ENCODE data around the gene WAPL.

Gene WAPL

DNA sequence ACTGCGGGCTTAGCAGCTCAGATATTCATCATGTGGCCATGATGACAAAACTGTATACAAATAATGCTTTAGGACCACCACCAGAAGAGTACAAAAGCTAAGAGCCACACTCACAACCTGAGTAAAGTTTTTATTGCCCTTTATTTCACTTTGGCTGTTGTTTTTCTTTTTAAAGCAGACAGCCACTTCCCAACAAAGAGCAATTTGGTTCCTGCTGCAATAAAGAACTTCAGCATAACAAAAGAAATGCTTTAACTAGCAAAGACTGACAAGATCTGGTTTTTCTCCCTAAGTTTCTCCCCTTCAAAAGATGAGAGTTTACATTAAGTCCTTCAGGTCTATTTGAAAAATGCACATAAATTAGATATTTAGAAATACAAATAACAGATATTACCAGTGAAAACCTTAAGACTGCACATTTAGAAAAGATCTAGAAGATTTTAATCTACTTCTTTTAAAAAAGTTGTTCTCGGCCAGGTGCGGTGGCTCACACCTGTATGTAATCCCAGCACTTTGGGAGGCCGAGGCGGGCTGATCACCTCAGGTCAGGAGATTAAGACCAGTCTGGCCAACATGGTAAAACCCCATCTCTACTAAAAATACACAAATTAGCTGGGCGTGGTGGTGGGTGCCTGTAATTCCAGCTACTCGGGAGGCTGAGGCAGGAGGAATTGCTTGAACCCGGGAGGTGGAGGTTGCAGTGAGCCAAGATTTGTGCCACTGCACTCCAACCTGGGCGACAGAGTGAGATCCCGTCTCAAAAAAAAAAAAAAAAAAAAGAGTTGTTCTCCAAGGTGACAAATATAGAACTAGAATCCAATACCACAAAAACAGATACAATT is 59.4 kb downstream of the WAPL start:
- no peak for DNase-seq (ENCODE audit: low spot score)

DNA sequence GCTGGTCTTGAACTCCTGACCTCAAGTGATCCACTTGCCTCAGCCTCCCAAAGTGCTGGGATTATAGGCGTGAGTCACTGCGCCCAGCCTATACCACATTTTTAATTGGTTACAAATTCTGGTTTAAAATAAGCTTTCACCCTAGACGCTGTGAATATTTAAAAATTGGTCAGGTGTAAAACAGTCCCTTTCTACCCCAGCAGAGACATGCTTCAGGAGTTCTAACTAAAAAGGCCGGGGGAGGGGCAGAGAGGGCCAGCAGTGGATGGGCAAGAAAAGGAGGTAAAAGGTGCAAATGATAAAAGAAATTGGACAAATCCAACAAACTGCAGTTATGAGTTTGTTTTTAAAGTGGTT is 70.0 kb downstream of the WAPL start:
- no peak for DNase-seq (ENCODE audit: low spot score)

DNA sequence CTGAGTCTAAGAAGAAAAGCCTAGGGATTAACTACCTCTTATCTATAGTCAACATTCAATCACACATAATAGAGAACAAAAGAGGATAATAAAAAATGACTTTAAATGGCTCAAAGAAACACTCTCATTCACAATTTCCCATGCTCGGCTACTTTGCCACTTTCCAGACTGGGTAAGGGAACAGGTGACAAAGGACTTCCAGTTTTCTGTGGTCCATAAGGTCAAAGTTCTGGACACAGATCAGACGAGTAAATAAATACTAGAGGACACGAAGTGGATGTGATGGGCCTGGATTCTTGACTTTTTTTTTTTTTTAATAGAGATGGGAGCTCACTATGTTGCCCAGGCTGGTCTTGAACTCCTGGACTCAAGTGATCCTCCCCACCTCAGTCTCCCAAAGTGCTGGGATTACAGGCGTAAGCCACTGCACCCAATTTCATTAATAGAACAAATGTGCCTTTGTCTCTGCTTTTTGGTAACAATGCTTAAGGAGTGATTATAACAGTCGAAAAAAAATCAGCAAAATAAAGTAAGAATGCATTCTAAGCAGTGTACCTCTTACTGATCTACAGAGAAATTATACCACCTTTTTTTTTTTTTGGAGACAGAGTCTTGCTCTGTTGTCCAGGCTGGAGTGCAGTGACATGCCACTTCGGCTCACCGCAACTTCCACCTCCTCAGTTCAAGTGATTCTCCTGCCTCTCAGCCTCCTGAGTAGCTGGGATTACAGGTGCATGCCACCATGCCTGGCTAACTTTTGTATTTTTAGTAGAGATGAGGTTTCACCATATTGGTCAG is 70.6 kb downstream of the WAPL start:
- DNase-seq (ENCODE audit: low spot score), result no peak

DNA sequence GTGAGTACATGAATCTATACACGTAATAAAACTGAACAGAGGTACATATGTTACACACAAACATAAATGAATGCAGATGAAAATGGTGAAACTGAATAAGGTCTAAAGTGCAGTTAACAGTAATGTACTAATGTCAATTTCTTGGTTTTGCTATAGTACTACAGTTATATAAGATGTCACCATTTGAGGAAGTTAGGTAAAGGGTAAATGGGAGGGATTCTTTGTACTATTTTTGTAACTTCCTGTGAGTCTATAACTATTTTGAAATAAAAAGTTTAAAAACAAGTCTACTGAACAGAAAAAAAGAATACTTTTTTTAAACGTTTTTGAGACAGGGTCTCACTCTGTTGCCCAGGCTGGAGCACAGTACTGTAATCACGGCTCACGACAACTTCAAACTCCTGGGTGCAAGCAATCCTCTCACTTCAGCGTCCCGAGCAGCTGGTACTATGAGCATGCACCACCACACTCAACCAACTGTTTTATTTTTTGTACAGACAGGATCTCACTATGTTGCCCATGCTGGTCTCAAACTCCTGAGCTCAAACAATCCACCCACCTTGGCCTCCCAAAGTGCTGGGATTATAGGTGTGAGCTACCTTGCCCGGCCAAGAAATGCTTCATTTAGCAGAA is 71.5 kb downstream of the WAPL start:
- peak; percentile 33 for DNase-seq (ENCODE audit: low spot score)

DNA sequence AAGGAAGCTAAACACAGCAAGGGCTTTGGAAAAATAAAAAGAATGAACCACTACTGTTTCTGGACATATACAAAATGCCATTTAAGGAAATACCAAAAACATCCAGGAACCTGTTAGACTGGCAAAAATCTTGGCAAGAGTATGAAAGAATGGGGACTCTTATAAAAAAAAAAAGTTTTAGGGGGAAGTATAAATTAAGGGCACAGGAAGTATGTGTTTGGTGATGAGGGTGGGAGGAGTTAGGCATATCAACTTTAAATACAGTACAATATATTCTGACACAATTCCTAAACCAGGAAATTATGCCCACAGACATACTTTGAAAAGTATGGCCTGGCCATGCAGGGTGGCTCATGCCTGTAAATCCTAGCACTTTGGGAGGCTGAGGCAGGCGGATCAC is 74.2 kb downstream of the WAPL start:
- DNase-seq (ENCODE audit: low spot score), result no peak

DNA sequence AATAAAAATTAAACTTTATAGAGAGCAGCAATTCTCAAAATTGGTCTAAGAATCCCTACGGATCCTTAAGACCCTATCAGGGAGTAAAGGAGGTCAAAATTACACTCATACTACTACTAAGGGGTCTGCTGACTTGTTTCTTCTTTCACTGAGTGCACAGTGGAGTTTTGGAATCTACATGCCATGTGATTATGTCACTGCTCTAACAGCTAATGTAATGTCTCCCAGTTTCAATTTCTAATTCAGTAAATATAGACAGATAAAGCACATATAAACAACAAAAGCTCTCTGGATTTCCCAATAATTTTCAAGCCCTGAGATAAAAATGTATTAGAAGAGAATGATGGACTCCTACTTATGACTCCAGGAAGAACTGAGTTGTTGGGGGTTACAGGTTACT is 74.6 kb downstream of the WAPL start:
- no peak for DNase-seq (ENCODE audit: low spot score)

DNA sequence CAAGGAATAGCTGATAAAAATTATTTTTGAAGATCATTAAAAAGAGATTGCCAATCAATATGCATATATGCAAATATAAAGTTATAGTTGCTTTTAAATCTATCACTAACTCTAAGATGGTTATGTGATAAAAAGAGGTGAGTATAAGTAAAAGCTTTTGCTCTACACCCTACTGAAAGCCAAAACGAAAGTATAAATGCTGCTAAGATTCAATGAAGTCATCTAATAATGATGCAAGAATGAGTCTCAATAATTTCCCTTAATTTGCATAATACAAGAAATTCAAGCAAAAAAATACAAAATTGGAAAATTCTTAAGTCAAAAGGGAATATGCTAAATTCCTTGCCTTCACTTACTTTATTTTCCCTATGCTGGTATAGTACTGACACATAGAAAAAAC is 75.2 kb downstream of the WAPL start:
- no peak for DNase-seq (ENCODE audit: low spot score)

DNA sequence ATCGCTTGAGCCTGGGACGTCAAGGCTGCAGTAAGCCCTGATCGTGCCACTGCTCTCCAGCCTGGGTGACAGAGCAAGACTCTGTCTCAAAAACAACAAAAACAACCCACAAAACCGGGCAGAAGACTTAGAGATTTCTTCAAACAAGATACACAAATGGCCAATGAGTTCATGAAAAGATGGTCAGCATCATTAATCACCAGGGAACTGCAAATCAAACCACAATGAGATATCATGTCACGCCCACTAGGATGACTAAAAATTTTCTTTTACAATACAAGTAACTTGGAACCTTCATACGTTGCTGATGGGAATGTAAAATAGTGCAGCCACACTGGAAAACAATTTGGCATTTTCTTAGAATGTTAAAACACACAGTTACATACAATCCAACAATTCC is 77.7 kb downstream of the WAPL start:
- DNase-seq (ENCODE audit: low spot score), result no peak

DNA sequence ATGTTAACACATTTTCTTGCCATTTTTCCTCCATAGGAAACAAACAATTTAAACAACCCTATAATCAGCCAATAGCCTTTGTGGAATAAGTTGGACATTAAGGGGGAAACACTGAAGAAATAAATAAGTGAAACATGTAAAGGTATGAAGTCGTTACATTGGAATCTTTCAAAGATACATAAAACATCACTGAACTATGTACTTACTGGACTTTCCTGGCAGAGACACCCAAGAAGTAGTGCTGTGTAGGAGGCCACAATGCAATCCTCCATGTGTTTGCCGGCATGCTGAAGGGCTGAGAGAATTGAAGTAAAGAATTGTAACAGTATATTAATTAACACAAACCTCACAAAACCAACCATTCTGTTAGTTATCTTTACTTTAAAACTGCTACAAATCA is 78.5 kb downstream of the WAPL start:
- DNase-seq (ENCODE audit: low spot score), result no peak

DNA sequence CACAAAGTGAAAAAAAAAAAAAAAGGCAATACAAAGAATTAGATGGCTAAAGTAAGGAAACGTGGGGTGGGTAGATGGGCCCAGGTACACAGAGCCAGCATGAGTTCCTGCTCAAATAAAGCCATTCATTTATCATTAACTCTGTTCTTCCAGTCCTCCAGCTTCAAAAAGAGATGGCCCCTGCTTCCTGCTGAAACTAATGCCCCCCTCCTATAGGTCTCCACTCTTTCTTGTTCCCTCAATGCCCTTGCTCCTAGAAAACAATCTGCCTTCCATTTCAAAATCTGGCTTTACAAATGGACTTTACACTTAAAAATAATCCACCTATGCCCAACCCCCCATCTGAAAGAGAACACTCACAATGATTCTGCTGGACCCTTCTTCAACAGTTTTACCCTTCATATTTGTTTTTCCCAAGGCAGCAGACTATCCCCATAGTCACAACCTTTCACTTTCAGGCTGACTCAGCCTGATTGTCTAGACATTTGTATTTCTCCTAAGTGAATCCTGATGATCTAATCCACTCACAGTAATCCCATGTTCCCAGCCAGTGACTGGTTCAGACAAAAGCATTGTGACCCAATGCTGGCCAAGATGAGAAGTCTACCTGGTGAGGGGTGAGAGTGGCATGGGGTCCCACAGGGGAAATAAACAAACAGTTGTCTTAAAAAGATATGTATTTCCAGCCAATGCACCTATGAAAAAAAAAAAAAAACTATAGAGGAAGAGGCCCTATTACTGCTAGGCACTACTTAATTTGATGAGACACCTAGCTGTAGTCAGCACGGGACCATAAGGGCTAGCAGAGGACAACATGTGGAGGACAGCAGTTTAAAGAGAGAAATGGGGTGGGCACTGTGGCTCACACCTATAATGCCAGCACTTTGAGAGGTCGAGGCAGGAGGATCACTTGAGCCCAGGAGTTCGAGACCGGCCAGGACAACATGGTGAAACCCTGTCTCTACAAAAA is 80.4 kb downstream of the WAPL start:
- DNase-seq (ENCODE audit: low spot score), result no peak

DNA sequence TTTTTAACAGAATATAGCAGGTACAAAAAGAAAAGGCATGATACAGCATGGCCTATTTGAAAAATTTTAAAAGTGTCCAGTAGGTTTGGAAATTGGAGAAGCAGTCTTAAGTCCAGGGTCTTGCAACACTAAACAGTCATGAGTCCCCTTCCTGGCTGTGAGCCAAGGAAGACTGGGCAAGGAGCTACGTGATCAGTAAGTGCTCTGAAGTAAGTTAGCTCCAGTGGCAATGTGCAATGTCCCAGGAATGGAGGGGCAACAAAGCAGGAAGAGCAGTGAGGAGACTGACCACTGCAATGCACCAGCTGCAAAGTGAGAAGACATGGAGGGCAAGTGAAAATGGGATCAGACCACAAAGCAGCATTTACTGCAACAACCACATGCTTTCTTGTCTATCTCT is 82.0 kb downstream of the WAPL start:
- DNase-seq (ENCODE audit: low spot score), result no peak

DNA sequence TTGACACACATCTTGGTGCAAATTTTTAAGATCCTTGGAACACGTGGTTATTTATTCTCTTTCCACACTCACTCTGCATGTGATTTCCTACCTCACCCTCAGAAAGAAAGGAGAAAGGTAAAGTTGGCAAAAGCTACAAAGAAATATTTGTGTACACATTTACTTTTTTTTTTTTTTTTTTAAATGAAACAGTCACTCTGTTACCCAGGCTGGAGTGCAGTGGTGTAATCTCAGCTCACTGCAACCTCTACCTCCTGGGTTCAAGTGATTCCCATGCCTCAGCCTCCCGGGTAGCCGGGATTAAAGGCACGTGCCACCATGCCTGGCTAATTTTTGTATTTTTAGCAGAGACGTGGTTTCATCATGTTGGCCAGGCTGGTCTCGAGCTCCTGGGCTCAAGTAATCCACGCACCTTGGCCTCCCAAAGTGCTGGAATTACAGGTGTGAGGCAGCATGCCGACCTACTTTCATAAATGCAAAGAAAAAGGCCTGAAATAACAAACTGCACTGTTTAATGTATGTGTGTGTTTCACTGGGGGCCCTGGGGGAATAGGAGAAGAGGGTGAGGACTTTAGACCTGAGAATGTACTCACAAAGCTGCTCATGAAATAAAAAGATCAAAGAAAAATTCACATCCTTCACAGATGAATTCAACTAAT is 83.4 kb downstream of the WAPL start:
- DNase-seq (ENCODE audit: low spot score), result no peak

DNA sequence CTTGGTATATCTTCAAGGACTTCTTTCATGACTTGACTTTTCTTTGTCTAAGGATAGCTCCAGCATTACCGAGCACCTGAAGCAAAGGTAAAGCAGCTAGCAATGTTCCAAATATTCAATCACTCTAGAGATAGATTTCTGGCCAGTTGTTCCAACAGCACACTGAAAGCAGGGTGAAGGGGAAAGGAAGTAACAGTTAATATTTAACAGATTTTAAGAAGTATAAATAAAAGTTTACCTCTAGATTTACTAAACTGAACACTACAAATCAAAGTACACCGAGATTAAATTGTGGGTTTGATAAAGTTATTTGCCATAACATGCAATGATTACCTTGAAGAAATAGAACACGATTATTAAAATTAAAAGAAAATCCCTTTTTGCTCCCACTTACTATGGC is 84.1 kb downstream of the WAPL start:
- no peak for DNase-seq (ENCODE audit: low spot score)

DNA sequence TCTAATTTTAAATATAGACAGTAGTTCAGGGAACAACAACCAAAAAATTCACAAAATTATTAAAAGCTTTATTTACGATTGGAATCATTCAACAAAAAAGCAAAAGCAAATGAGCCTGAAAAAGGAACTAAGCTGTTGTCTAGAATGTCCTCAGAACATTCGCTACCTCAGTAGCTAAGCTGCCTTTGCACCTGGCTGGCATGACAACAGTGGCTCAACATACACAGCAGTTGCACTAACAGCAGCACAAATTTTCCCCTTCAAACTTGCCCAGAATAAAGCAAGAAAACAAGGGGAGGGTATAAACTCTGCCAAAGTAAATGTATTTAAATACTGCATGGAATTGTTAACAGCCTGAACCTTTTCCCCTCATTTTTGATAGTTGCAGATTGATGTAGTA is 84.6 kb downstream of the WAPL start:
- DNase-seq (ENCODE audit: low spot score), result no peak

DNA sequence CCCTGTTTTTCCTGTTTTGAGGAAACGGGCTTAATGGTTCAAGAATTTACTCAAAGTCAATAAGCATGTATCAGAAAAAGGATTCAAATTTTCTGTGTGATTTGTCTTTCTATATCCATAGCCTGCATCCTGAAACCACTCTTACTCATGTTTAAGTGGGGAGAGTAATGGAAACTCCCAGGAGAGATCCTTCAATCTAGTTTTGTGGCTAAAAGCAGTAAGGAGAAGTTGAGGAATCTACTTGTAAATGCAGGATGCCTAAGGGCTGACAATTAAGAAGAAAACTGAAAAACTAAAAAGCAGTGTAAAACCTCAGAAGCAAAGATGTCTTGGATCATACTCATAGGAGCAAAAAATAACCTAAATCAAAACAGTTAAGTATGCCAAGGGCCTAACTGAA is 86.9 kb downstream of the WAPL start:
- no peak for DNase-seq (ENCODE audit: low spot score)

DNA sequence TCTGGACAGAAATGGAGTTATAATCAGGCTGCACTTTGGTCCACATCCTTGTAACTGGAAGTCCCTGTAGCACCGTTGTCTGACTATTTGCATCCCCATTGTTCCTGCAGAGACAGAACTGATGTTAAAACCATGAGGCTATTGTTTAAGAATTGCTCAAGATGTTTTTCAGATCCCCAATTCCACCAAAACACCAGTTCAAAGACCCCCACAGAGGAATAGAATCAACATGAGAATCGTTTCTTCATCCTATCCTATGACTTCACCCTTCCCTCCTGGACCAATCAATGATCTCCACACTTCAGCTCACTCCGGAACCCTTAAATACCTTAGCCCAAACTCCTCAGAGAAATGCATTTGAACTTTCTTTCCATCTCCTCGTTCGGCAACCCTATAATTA is 97.9 kb downstream of the WAPL start:
- no peak for DNase-seq (ENCODE audit: low spot score)

DNA sequence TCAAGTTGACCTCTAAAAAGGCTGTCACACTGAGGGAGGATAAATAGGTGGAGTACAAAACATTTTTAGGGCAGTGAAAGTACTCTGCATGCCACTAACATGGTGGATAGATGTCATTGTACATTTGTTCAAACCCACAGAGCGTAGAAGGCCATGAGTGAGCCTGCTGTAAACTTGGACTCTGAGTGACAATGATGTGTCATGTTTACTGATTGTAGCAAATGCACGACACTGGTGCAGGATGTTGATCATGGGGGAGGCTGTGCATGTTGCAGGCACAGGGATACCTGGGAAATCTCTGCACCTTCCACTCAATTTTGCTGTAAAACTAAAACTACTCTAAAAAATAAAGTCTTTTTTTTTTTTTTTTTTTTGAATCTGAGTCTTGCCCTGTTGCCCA is 102.5 kb downstream of the WAPL start:
- no peak for DNase-seq (ENCODE audit: low spot score)

DNA sequence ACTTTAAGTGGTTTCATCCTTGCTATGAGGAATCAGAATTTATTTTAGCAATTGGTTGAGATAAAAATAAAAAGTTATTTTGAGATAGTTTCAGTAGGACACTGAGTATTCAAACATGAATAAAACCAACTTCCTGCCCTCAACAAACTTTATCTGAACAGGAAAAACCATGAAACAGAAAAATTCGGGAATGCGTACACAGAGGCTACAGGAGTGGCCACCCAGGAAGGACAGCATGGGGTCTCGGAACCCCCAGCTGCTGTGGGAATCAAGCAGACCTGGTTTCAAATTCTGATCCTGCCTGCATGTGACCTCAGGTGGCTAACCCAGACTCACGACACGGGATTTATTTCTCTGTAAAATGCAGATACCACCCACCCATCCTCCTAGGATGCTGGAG is 106.0 kb downstream of the WAPL start:
- DNase-seq (ENCODE audit: low spot score), result no peak

DNA sequence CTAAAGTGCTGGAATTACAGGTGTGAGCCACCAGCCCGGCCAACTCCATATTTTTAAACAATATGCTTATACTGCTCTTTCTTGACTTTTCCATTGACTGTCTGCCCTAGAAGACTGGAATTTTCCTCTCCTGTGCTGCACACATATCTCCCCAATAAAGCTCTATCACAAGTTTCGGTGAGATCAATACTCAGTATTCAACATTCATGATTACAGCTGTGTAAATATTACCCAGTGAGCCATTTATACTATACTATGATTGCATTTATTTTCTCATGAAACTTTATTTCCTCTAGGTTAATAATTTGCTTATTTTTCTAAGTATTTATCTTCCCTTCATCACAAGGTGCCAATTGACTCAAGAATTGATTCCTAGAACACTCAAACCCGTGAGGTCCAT is 106.5 kb downstream of the WAPL start:
- DNase-seq (ENCODE audit: low spot score), result no peak

DNA sequence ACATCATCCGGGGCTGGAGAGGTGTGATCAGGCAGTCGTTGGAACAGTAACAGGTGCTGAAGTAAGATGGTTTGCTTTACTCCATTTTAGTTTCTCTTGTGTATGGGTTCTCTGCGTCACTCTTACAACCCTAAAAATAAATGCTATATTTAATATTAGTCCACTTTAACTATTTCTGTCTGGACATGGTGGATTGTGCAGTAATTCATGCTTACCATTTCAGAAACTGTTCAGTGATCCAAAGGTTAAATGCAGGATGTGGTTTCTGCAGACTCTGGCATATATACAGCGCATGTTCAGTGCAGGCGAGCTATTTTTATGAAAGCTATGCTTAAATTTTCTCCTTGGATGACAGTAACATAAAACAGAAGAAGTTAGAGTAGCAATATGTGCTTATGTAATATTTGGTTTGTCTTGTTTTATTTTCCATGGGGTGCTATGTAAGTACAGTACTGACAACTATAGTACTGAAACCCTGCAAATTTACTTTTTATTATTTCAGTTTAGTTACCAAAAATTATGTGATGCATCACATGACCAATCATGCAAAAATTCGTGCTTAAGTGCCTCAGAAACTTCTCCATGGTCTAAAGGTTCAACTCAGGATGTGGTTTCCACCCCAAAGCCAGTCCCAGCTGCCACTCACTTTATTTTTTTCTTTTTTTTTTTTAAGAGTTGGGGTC is 108.4 kb downstream of the WAPL start:
- DNase-seq (ENCODE audit: low spot score), result peak; percentile 96
